ENCODE data around the gene LHPP.

LHPP gene

GRCh38 chr10:124559372-124560132, 97.9 kb downstream of the LHPP start:
- DNase-seq, result no peak

- DNase-seq, result no peak
These were observed 98.9 kb downstream of the LHPP start for GRCh38 chr10:124560377-124561105.

- no peak for DNase-seq
These were observed 99.6 kb downstream of the LHPP start for GRCh38 chr10:124561206-124561605.

GRCh38 chr10:124562425-124563060, 100.9 kb downstream of the LHPP start:
- no peak for DNase-seq

GRCh38 chr10:124563320-124564040, 101.9 kb downstream of the LHPP start:
- no peak for DNase-seq

GRCh38 chr10:124564881-124565280, 103.3 kb downstream of the LHPP start:
- DNase-seq, result no peak

GRCh38 chr10:124565565-124566221, 104.1 kb downstream of the LHPP start:
- no peak for DNase-seq

- DNase-seq, result no peak
These were observed 104.7 kb downstream of the LHPP start for GRCh38 chr10:124566222-124566888.

- DNase-seq, result no peak
These were observed 105.6 kb downstream of the LHPP start for GRCh38 chr10:124566981-124567835.

- no peak for DNase-seq
These were observed 106.7 kb downstream of the LHPP start for GRCh38 chr10:124568339-124568738.

GRCh38 chr10:124568848-124569622, 107.4 kb downstream of the LHPP start:
- no peak for DNase-seq

GRCh38 chr10:124569623-124570470, 108.2 kb downstream of the LHPP start:
- DNase-seq, result no peak

- no peak for DNase-seq
These were observed 109.0 kb downstream of the LHPP start for GRCh38 chr10:124570646-124571045.

- DNase-seq, result no peak
These were observed 111.1 kb downstream of the LHPP start for GRCh38 chr10:124572751-124573150.

- DNase-seq, result no peak
These were observed 112.3 kb downstream of the LHPP start for GRCh38 chr10:124573726-124574455.

GRCh38 chr10:124574456-124575070, 112.9 kb downstream of the LHPP start:
- no peak for DNase-seq

- DNase-seq, result no peak
These were observed 113.7 kb downstream of the LHPP start for GRCh38 chr10:124575107-124576035.
